IPS-11a (cell line): ENCODE measurements around the gene NAPB.
"Not testable (repeated sequence)": the region's sequence is repeated elsewhere in the genome, so short reads cannot be mapped to it uniquely, and the experiment has no call there.

Source experiments
- H3K4me3 ChIP-seq: one replicate; pipeline ENCODE4 v1.5.1; 2013; ENCODE audit warnings: low read depth, low read length, control low read depth

NAPB gene

DNA sequence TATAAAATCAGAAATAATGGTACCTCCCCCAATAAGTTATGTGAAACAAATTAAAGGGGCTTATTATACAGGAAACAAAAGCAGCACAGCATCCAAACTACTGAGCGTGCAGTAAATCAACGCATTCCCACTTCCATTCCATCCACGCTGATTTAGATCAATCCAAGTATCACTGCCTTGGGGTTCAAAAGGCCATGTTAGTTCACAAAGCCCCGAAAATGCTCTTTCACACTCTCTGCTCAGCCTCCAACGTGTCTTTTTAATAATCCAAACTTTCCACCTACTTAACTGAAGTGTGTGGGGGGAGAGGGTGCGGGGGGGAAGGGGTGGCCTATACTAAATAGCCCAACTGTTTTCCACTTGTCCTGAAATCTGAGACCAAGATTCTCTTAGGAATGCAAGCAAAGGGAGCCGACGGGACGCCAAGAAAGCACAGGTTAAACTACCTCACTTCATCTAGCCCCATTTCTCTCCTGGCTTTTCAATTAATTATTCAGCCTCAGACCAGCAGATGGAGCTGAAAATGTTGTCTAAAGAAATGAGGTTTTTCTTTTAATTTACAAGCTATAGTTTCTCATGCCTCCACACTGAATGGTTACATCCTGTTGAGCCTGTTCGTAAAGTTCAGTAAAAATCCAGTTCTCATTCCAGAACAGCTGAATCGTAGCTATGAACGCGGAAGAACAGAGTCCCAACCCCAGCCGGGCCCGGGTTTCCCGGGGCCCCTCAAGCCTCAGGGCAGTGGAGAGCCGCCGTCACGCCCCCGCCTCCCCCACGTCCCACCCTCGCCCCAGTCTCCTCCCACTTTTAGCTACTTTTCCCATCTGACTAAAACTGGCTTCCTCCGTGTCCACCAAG is 71.7 kb downstream of the NAPB start:
- H3K4me3 ChIP-seq, result peak overlapping the region; percentile 72

- H3K4me3 ChIP-seq, result not testable (repeated sequence)
Observed at GRCh38 chr20:23348510-23348909, 72.8 kb downstream of the NAPB start.

GRCh38 chr20:23347791-23348190 is 73.5 kb downstream of the NAPB start:
- no peak overlapping the region for H3K4me3 ChIP-seq

- no peak overlapping the region for H3K4me3 ChIP-seq
Observed at GRCh38 chr20:23346002-23346401, 75.3 kb downstream of the NAPB start.

DNA sequence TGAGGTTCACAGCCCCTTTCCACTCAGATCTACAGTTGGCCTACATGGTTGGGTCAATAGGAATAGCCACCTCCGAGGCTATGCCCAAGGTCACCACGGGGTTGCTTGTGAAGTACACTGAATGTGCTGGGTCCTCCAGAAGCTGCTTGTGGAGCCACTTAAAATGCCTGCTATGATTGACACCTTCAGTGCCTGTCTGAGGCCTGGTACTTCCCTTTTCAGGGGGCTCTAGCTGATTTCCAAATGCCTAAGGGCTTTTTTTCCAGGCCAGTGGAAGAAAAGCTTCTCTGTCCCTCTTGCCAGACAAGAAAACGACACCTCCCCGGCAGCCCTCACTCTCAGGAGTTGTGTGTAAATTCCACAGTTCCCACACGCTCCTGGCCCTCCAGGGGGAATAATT is 77.0 kb downstream of the NAPB start:
- H3K4me3 ChIP-seq, result no peak overlapping the region

- H3K4me3 ChIP-seq, result no peak overlapping the region
Observed at GRCh38 chr20:23343590-23343989, 77.7 kb downstream of the NAPB start.

- no peak overlapping the region for H3K4me3 ChIP-seq
Observed at GRCh38 chr20:23341073-23341472, 80.2 kb downstream of the NAPB start.

DNA sequence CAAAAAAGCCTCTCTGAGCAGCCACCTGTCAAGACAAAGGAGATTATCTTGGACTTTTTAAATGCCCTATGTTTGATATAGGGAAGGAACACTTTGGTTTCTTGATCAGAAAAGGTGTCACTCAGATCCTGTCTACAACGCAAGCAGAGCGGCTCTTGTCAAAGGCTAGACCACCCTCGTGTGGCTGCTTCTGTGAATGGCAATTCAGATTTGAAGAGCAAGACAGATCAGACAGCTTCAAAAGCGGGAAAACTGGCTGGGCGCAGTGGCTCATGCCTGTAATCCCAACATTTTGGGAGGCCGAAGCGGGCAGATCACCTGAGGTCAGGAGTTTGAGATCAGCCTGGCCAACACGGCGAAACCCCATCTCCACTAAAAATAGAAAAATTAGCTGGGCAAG is 80.8 kb downstream of the NAPB start:
- H3K4me3 ChIP-seq, result no peak overlapping the region

GRCh38 chr20:23339986-23340385 is 81.3 kb downstream of the NAPB start:
- no peak overlapping the region for H3K4me3 ChIP-seq

- H3K4me3 ChIP-seq, result no peak overlapping the region
Observed at GRCh38 chr20:23337312-23337711, 84.0 kb downstream of the NAPB start.

GRCh38 chr20:23336476-23336875 is 84.8 kb downstream of the NAPB start:
- H3K4me3 ChIP-seq, result no peak overlapping the region

DNA sequence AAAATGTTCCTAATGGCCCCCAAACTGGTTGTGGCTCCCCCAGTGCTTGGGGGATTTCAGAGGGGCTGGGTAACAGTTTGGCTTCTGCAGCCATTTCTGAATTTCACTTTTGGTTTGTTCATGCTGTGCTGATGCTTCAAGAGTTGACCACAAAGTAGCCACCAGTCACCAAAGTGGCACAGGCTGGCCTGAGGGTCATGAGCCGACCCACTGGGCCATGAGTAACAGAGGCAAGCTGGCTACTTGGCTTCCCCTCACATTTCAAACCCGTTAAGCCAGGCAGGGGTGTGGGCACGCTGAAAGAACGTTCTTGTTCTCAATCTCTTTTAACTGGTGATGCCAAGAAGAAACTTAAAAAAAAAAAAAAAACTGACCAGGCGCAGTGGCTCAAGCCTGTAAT is 85.8 kb downstream of the NAPB start:
- no peak overlapping the region for H3K4me3 ChIP-seq

DNA sequence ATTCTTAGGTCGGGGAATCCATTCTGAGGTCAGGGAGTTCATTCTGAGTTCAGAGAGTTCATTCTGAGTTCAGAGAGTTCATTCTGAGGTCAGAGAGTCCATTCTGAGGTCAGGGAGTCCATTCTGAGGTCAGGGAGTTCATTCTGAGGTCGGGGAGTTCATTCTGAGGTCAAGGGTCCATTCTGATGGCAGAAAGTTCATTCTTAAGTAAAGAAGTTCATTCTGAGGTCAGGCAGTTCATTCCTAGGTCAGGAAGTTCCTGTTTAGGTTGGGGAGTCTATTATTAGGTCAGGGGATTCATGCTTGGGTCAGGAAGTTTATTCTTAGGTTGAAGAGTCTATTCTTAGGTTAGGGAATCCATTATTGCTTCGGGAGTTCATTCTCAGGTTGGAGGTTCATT is 87.2 kb downstream of the NAPB start:
- no peak overlapping the region for H3K4me3 ChIP-seq

DNA sequence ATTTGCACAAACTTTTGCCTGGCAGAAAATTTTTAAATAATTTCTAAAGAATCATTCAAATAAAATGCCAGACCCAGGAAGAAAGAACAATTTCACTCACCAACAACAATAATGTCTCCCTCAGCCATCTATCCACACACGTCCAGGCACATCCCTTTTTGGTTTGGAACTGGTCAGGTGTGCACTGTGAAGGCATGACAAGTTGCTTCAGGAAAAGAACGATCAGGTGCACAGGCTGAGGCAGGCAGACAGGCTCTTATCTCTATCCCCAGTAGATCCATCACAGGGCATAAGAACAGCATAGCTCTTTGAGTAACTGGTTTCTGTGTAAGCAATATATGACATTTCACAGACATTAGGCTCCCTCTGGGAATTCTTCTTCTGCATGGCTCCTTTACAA is 88.8 kb downstream of the NAPB start:
- no peak overlapping the region for H3K4me3 ChIP-seq

DNA sequence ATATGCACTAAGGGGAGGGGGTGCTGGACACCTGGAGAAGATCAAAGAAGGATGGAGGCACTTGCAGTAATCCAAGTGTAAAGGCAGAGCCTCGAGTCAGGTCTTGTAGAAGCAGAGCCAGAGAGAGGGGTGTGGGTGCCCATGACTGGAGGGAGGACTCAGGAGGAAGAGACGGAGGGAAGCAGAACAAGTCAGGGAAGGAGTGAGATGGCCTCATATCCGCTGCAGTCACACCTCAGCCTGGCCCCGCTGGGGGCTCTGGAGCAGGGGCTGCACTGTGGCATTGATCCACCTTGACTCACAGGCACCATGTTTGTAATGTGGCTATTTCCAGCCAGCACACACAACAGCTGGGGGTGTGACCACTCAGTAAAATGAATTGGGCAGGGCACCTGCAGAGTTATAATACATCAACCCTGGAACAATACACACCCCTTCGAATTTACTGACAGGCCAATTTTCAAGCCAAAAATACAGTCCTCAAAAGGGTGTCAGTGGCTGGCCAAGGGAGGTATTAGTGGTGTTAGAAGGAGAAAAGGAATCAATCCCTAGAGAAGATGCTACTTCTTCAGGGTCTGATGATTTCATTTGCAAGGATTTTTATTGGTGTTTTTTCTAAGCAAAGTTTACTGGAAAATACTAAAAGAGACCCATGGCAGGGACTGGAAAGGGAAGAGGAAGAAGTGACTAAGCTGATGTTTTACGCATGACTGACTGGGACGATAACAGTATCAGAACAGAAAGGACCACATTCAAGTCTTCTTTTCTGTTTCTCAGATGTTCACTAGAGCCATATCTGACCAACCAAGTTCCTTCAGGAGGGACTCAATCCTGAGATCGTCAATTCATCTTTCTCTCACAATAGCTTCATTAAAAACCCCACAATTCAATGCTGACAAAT is 89.6 kb downstream of the NAPB start:
- H3K4me3 ChIP-seq, result no peak overlapping the region

GRCh38 chr20:23327617-23328333 is 93.5 kb downstream of the NAPB start:
- no peak overlapping the region for H3K4me3 ChIP-seq

GRCh38 chr20:23326774-23327173 is 94.5 kb downstream of the NAPB start:
- H3K4me3 ChIP-seq, result no peak overlapping the region

- no peak overlapping the region for H3K4me3 ChIP-seq
Observed at GRCh38 chr20:23325107-23325506, 96.2 kb downstream of the NAPB start.
